Measurements from ENCODE around the gene LRPAP1.
"Not testable (repeated sequence)": the region's sequence is repeated elsewhere in the genome, so short reads cannot be mapped to it uniquely, and the experiment has no call there.

LRPAP1 gene

GRCh38 chr4:3531879-3532750 lies at the start of gene LRPAP1:
TSS of gene LRPAP1 (minus strand) at chr4:3532422. CDS start at chr4:3532412, 10 bp downstream.
- FAIRE-seq (peak; percentile 92), DNase-seq (ENCODE audit: extremely low spot score, insufficient read length, low read depth) (peak; percentile 100)

- DNase-seq (ENCODE audit: extremely low spot score, insufficient read length, low read depth); FAIRE-seq: not testable (repeated sequence)
Observed at GRCh38 chr4:3581334-3582090, 49.3 kb upstream of the LRPAP1 start.

GRCh38 chr4:3580859-3581258 lies 48.6 kb upstream of the LRPAP1 start:
- not testable (repeated sequence) for FAIRE-seq; DNase-seq (ENCODE audit: extremely low spot score, insufficient read length, low read depth)

- DNase-seq (ENCODE audit: extremely low spot score, insufficient read length, low read depth); FAIRE-seq: not testable (repeated sequence)
Observed at GRCh38 chr4:3578527-3579144, 46.4 kb upstream of the LRPAP1 start.

GRCh38 chr4:3578052-3578451 lies 45.8 kb upstream of the LRPAP1 start:
- FAIRE-seq; DNase-seq (ENCODE audit: extremely low spot score, insufficient read length, low read depth): not testable (repeated sequence)

GRCh38 chr4:3577208-3577892 lies 45.1 kb upstream of the LRPAP1 start:
- DNase-seq (ENCODE audit: extremely low spot score, insufficient read length, low read depth); FAIRE-seq: not testable (repeated sequence)

GRCh38 chr4:3576533-3577207 lies 44.4 kb upstream of the LRPAP1 start:
- FAIRE-seq, result not testable (repeated sequence)

GRCh38 chr4:3575426-3576369 lies 43.5 kb upstream of the LRPAP1 start:
- not testable (repeated sequence) for DNase-seq (ENCODE audit: extremely low spot score, insufficient read length, low read depth); FAIRE-seq

More at GRCh38 chr4:3576533-3577207, 44.4 kb upstream of the LRPAP1 start:
- DNase-seq (ENCODE audit: extremely low spot score, insufficient read length, low read depth), result not testable (repeated sequence)

GRCh38 chr4:3574865-3575264 lies 42.6 kb upstream of the LRPAP1 start:
- DNase-seq (ENCODE audit: extremely low spot score, insufficient read length, low read depth); FAIRE-seq: not testable (repeated sequence)

GRCh38 chr4:3574346-3574745 lies 42.1 kb upstream of the LRPAP1 start:
- not testable (repeated sequence) for FAIRE-seq; DNase-seq (ENCODE audit: extremely low spot score, insufficient read length, low read depth)

GRCh38 chr4:3573131-3573530 lies 40.9 kb upstream of the LRPAP1 start:
- DNase-seq (ENCODE audit: extremely low spot score, insufficient read length, low read depth) (no peak), FAIRE-seq (no peak)

- DNase-seq (ENCODE audit: extremely low spot score, insufficient read length, low read depth) (no peak), FAIRE-seq (no peak)
Observed at GRCh38 chr4:3572363-3572762, 40.1 kb upstream of the LRPAP1 start.

GRCh38 chr4:3571921-3572320 lies 39.7 kb upstream of the LRPAP1 start:
- no peak for FAIRE-seq
- DNase-seq (ENCODE audit: extremely low spot score, insufficient read length, low read depth), result no peak

GRCh38 chr4:3570923-3571322 lies 38.7 kb upstream of the LRPAP1 start:
- not testable (repeated sequence) for DNase-seq (ENCODE audit: extremely low spot score, insufficient read length, low read depth); FAIRE-seq

- FAIRE-seq; DNase-seq (ENCODE audit: extremely low spot score, insufficient read length, low read depth): not testable (repeated sequence)
Observed at GRCh38 chr4:3569611-3570010, 37.4 kb upstream of the LRPAP1 start.

- not testable (repeated sequence) for FAIRE-seq; DNase-seq (ENCODE audit: extremely low spot score, insufficient read length, low read depth)
Observed at GRCh38 chr4:3566701-3567100, 34.5 kb upstream of the LRPAP1 start.

- not testable (repeated sequence) for DNase-seq (ENCODE audit: extremely low spot score, insufficient read length, low read depth); FAIRE-seq
Observed at GRCh38 chr4:3566301-3566700, 34.1 kb upstream of the LRPAP1 start.

GRCh38 chr4:3564948-3565347 lies 32.7 kb upstream of the LRPAP1 start:
- not testable (repeated sequence) for DNase-seq (ENCODE audit: extremely low spot score, insufficient read length, low read depth); FAIRE-seq
